ENCODE data around the gene MRE11. TPM values are rescaled to one million over a fixed set of nuclear protein-coding genes. Genes with fewer than 3 reads are reported as not detected.
A peak's percentile ranks its signal among the peaks of the same experiment; 100 is the strongest.

MRE11 gene
- 10 to 100 TPM; 15.2 to 15.9 TPM for total RNA-seq
- long read RNA-seq, donor 1, full-length matches to known transcripts, result 4 of 8 reads
- long read RNA-seq, donor 1, partial matches to known transcripts, result 1 of 8 reads
- long read RNA-seq, donor 1, other reads (novel, unspliced or antisense), result 3 of 8 reads
- long read RNA-seq, donor 2, full-length matches to known transcripts, result 4 of 19 reads
- long read RNA-seq, donor 2, partial matches to known transcripts, result 7 of 19 reads
- long read RNA-seq, donor 2, other reads (novel, unspliced or antisense), result 8 of 19 reads

DNA sequence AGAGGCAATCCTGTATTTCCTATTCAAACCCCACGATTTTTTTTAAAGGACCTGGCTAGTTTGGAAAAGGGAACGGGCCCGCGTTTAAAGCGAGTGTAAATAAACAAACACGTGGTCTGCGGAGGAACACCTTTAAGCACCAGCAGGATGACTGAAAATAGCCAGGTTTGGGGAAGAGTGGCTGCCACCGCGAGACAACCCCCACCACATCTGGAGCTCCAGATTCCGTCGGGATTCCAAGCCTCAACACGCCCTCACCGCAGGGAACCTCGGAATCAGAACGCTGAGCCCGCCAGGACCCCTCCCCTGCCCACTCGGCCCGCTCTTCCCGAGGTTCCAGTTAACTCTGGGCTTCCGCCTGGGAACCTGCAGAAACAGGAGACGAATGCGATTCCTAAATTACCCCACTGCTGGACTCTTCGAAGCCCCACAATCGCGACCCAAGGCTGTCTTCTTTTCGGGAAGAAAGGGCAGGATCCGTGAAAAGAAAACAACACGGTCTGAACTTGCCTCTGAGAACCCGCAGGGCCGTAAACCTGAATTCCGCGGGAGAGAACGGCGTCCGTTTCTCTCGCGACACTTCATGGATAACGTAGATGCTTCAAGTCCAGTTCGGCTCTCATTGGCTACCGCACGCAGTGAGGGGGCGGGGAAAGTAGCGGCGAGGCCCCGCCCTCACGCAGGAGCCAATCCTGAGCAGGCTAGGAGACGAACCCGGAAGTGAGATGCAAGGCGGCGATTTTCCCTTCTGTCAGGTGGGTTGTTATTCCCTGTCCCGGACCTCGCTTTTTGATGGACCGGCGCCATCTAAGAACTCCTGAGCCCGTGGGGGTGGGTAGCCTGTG, at the start of gene MRE11, which contains the start of gene ANKRD49:
Gene MRE11 (minus strand): TSS at position 564 of the 845 bp plus-strand sequence. CDS start 1,043 bp downstream, outside the sequence.
Gene ANKRD49 (plus strand): TSS at position 704 of the 845 bp plus-strand sequence. CDS start 2,710 bp downstream, outside the sequence.
- DNase-seq (ENCODE audit: low spot score), result peak; percentile 99
- intact Hi-C loops (cut with DNase I), result no loop called here

DNA sequence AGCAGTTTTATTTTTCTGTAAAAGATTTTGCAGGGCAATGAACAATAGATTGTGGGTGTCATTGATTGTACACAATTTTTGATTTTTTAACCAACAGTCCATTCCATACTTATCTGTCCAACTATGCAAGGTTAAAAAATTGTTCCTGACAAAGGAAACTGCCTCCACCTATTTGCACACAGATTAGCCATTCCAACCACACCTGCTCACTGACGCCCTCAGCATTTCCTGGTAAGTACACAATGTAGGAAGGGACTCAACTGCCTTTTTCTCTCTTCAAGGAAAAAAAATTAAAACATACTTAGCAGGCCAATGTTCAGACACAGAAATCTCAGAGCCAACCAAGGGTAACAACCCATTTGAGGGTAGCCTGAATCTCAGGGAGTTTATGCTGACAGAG, 45.8 kb upstream of the MRE11 start:
- no peak for DNase-seq (ENCODE audit: low spot score)
- intact Hi-C loops (cut with DNase I), result no loop called here

DNA sequence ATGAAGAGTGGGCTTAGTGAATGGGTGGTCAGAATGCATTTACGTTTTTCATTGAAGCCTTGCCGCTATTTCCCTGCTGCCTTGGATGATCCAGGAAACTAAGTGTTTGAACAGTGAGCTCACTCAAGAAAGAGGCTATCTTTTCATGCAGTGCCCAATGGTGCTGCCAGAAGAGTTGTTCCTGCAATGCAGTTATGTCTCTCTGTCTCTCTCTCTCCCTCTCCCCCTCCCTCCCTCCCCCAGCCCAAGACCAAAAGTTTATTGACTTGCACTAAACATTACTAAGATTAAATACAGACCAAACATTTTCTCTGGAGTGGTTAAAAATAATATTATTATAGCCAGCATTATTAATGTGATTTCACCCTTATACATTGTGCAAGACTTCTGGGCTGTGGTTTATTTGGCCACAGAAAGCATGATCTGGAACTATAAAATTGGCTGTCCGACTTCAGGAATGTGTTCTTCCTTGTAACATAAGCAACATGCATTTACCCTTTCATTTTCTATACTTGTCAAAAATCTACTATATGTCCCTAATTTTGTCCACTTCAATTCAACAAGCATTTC, 43.5 kb upstream of the MRE11 start:
- intact Hi-C loops (cut with DNase I), result no loop called here
- DNase-seq (ENCODE audit: low spot score), result no peak

DNA sequence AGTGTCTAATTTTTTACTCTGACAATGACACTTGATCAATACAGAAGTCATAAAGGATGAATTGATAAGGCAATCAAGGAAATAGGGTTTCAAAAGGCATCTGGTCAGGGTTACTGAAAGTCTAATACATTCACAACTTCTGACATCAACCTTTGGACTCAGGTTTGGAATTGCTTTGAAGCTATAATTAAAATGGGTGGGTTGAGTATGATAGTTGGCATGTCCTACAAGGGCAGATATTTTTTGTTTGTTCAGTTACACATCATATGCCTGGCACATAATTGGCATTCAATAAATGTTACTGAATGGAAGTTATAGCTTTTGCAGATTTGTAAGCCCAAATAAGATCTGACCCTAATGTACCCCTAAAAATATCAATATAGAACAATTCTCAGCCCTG, 42.7 kb upstream of the MRE11 start:
- intact Hi-C loops (cut with DNase I), result no loop called here

DNA sequence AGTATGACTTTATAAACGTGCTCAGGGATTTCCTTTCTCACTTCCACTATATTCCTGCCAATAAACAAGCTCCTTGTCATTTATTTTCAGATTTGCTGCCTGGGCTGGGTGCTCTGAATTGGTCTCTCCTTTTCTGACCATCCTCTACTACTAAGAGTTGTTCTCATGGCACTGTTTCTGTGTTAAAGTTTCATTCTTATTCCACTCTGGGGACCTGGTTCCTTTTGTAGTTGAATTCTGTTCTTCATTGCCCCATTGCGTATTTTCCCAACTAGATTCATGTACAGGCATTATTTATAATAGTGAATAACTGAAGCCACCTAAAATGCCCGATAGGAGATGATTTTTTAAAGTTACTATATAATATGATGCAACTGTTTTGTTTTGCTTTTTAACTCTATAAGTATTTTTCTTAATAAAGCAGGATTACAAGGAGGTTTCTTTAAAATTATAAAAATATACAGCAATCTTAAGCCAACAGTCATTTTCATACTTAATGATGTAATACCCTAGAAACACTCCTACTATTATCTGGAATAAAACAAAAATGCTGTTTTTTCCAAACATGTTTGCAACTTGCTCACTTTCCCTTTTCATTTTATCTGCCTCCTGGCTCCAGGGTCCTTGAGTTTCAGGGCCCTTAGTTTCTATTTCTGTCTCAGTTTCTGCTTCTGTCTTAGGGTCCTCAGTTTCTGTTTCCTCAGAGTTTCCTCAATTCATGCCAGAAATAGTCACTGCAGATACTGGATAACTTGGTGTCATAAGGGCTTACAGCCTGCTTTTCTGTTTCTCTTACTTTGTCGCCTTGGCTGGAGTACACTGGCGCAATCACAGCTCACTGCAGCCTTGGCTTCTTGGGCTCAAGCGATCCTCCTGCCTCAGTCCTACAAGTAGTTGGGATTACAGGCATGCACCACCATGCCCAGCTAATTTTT, 40.3 kb upstream of the MRE11 start:
- no peak for DNase-seq (ENCODE audit: low spot score)
- intact Hi-C loops (cut with DNase I), result no loop called here

More for the DNA sequence above, 42.7 kb upstream of the MRE11 start:
- DNase-seq (ENCODE audit: low spot score), result no peak

DNA sequence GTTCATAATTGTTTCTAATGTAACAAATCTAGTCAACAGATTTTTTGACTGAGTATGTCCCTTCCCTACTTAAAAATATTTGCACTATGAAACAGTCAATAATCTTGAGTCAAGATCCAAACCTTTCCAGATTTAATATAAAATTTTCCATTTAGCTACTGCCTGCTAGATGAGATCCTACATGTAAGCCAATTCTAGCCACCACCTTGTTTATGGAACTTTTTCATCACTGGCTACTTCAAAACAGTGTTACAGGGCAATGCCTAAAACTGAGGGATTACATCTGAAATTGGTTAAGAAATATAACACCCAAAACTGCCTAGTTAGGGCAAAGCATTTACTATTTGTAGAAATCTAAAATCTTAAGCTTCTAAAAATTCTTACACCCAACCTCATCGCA, 39.6 kb upstream of the MRE11 start:
- intact Hi-C loops (cut with DNase I), result no loop called here
- no peak for DNase-seq (ENCODE audit: low spot score)

DNA sequence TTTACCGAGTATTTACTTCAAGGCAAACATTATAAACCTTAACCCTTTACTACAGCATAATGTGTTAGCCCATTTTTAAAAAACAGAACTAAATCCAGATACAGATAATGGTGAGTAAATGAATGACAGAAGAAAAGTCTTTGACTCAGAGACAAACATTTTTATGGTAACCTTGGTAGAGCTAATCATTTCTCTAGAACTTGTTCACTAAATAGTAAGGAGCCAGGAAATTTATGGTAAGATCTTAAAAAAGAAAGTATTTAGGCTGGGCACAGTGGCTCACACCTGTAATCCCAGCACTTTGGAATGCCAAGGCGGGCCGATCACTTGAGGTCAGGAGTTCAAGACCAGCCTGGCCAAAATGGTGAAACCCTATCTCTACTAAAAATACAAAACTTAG, 38.6 kb upstream of the MRE11 start:
- no peak for DNase-seq (ENCODE audit: low spot score)
- intact Hi-C loops (cut with DNase I), result no loop called here

DNA sequence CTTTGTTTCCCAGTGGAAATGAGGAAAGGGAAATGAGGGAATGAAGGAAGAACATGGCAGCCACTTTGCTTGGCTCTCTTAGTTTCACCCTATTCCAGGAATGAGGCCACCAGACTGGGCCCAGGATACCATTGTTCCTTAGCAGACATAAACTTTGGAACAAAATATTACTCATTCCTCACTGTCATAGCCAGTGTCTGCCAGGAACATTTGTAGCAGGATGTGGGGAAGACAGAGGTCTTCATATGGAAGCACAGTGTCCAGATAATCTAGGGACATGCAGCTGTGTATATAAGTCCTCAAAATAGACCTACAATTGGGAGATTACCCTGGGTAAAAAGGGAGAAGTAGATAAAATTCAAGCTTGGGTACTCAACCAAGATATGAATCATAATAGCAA, 34.9 kb upstream of the MRE11 start:
- intact Hi-C loops (cut with DNase I), result no loop called here

DNA sequence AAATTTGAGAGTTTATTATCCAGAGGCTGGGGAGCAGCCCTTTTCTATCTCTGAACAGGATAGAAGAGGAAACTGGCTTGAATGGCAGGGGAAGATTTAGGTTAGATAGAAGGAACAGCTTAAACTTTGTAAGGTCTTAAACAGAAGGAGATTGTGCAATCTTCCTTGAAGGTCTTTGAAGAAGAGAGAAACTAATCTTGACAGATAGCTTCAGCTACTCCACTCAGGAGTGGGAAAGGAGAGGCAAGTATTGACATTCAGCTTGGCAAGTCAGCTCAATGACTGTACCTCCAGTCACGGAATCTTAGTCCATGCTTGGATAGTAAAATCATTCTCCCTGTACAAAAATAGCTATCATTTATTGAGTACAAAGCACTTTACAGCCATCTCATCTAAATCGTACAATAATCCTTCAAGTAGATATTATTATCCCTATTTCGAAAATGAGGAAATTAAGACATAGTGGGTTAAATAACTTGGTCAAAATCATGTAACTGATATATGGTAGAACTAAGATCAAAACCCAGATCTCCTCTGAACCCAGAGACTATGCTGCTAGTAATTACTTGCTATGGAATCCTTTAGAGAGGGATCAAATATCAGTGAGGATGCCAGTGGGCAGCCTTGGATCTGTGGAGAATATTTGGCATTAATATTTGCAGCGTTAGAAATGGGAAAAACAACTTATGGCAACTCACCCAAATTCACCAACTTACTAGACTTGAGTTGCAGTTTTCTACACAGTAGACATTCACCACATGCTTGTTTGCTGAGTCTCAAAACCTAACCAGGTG, 33.2 kb upstream of the MRE11 start:
- intact Hi-C loops (cut with DNase I), result no loop called here
- no peak for DNase-seq (ENCODE audit: low spot score)

More for the DNA sequence above, 34.9 kb upstream of the MRE11 start:
- DNase-seq (ENCODE audit: low spot score), result no peak

DNA sequence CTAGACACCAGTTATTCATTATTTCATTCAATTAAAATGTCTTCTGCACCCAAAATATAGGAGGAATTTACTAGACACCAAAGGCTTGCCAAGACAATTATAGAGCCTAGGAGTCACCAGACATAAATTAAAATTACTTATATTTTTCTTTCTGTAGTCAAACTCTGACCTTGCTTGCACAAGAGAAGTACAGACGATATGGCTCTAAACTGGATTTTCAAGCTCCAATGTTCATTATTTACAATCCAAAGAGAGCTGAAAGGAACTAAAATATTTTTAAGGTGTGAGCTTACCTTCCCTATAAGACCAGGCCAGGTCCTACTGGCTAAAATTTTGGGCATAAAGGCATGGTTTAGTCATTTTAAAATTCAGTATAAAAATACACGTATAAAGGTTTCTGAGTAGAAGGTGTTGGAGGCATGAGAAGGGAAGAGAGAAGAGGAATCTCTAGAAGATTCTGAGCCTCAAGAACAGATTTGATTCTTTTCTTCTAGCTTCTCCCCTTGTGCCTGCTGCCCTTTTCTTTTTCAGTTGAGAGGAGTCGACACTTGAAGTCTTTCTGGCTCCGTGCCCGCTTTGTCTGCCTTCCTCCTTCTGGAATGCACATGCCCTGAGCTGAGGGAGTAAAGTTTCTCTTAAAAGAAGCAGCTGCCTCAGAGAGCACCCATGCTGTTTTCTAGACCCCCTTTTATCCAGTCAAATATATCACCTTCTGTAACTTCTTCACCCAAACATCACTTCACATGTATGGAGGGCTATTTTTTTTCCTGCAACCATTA, 32.1 kb upstream of the MRE11 start:
- DNase-seq (ENCODE audit: low spot score), result peak; percentile 84
- intact Hi-C loops (cut with DNase I), result no loop called here

DNA sequence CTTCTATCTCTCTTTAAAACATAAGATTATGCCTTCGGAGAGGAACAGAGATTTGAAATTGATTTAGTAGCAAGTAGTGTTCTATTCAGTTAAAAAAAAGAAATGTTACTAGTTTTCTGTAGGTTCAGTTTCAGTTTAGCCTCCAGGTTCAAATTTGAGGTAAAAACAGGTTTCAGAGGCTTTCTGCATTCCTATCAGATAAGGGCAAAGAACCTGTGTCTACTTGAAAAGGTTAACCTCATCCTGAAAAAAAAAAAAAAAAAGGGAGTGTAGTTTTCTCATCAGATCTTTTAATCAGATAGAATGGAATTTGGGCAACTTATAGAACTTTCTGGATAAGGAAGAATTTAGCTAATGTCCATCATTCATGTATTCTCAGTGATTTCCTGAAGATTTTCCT, 30.7 kb upstream of the MRE11 start:
- intact Hi-C loops (cut with DNase I), result loop anchor here in 1 of 2 donors (5.0 kb wide), 1 partner anchor 38 kb away; no protein-coding TSS in a partner anchor
- DNase-seq (ENCODE audit: low spot score), result no peak

DNA sequence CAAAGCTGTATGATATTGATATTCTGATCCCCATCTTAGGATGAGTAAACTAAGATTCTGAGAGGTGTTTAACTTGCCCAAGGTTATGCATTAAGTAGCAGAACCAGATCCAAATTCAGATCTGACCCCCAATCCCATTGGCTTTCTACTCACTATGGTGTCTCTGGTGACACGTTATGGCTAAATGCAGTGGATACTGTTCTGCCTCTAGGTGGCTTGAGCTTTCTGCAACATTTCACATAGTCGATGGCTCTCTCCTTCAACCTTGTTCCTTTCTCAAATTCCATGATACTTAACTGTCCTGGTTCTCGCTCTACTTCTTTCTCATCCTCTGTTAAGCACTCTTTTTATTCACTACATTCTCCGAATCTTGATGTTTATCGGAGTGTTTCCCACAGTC, 28.0 kb upstream of the MRE11 start:
- DNase-seq (ENCODE audit: low spot score), result no peak
- intact Hi-C loops (cut with DNase I), result loop anchor here in 1 of 2 donors (5.0 kb wide), 1 partner anchor 41 kb away; no protein-coding TSS in a partner anchor

DNA sequence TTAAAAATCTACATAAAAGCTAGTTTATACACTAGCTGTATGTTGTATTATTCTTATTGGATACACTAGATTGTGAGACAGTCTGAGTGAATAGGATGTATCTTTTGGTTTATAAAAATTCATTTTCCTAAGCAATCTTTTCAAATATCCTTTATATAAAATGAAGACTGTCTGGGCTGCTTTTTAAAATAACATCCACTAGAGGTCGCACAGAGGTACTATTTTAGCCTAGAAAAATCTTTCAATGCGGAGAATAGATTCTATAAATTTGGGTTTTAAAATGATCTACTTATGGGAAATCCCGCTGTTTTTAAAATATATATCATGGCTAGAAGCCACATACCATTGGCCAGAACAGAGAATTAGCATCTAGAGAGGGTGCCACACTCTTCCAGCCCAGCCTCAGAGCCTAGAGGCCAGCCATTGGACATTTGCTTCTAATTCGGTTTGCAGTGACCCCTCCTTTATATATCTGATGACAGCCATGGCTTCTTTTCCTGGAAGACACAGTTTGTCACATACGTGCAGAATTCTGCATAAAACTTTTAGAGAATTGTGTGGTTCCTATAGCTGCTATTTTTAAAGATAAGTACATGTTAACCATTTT, 25.9 kb upstream of the MRE11 start:
- intact Hi-C loops (cut with DNase I), result loop anchor here (5.0 kb wide), 1 partner anchor 43 kb away; no protein-coding TSS in a partner anchor

DNA sequence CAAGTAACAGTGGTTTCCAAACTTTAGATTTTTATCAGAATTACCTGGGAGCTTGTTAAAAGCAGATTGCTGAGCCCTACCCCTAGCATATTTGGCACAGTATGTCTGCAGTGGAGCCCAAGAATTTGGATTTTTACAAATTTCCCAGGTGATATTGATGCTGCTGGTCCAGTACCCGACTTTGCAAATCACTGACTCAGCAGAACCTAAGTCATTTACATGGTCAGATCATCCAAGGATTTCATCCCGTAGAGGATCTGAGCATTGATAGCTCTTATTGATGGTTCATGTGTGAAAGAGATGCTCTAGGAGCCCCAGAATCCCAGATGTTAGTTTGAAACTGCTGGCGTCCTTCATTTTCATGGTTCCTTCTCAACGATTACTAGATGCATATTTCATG, 24.7 kb upstream of the MRE11 start:
- intact Hi-C loops (cut with DNase I), result loop anchor here in 1 of 2 donors (5.0 kb wide), 1 partner anchor 44 kb away; no protein-coding TSS in a partner anchor
- DNase-seq (ENCODE audit: low spot score), result no peak

More for the DNA sequence above, 25.9 kb upstream of the MRE11 start:
- no peak for DNase-seq (ENCODE audit: low spot score)

DNA sequence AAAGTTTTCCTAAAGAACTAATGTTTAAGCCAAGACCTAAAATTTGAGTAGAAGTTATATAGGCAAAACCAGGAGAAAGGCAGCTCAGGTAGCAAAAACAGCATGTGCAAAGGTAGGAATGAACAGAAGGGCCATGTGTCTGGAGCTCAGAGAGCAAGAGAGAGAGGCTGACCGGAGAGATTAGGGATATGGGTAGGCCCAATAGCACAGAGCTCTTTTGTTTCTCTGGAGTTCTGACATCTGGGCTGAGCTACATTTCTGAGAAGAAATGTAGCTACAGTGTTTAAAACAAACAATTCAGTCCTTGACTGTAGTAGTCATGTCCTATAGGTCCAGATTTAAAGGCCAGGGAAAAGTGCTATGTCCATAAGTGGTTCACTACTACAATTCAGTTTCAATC, 23.1 kb upstream of the MRE11 start:
- intact Hi-C loops (cut with DNase I), result loop anchor here in 1 of 2 donors (5.0 kb wide), 1 partner anchor 46 kb away; no protein-coding TSS in a partner anchor
- DNase-seq (ENCODE audit: low spot score), result no peak

DNA sequence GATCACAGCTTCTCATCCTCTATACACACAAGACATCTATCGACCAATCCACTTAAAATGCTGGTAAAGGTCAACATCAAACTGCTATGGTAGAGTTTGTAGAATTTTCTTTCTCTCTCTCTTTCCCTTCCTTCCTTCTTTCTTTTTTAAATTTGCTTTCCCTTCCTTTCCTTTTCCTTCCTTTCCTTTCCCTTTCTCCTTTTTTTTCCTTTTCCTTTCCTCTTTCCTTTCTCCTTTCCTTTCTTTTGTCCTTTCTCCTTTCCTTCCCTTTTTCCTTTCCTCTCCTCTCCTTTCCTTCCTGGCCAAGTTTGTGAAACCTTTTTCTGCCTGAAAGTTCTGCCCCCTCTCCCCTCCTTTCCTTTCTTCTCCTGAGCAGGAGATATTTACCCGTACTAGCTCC, 21.8 kb upstream of the MRE11 start:
- intact Hi-C loops (cut with DNase I), result loop anchor here in 1 of 2 donors (5.0 kb wide), 1 partner anchor 47 kb away; no protein-coding TSS in a partner anchor
- no peak for DNase-seq (ENCODE audit: low spot score)

DNA sequence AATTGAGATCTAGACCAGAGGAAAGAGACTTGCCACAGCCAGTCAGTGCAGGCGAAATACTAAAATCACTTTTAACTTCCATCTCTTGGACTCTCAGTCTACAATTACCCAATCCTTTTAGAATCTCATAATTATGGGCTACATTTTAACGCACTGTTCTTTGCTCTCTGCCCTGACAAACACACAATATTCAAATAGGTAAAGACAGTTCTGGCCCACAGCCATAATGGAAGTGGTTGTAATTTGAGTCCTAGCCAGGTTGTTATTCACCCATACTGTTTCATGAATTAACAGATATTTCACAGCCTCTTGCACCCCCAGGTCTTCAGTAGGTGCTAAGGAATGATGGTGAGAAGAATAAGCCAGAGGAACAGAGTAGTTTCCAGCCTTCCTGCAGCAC, 19.4 kb upstream of the MRE11 start:
- intact Hi-C loops (cut with DNase I), result no loop called here
- no peak for DNase-seq (ENCODE audit: low spot score)
